Activated B cell treated with CpG ODN at 0.5 μM for 24 hours (primary cell): ENCODE results near the gene PRODH2. TPM values are rescaled to one million over a fixed set of nuclear protein-coding genes. Genes with fewer than 3 reads are reported as not detected.

Experiments
- ATAC-seq: fragments of 200-7000 bp; cut with Tn5 transposase; one replicate; pipeline ENCODE4 v1.10.0; 2021; ENCODE audit warnings: low read depth, mild to moderate bottlenecking, moderate library complexity
- CTCF ChIA-PET: fragments of 350-600 bp; sonication (Branson Sonifier 250); formaldehyde crosslinking; loops from one replicate; lab custom pipeline; 2021; ENCODE audit warnings: antibody characterized with exemption; lab: Charles Lee
- POLR2A ChIA-PET: fragments of 350-600 bp; sonication (Branson Sonifier 250); formaldehyde crosslinking; loops from one replicate; lab custom pipeline; 2021; ENCODE audit warnings: antibody characterized with exemption; lab: Charles Lee
- DNase-seq: peaks from one replicate; pipeline ENCODE4 v3.0.0; 2022
- H3K27ac Mint-ChIP-seq: one replicate; pipeline ENCODE4 v1.8.0; 2020; ENCODE audit warnings: mixed read lengths
- H3K27me3 Mint-ChIP-seq: one replicate; pipeline ENCODE4 v1.8.0; 2021; ENCODE audit warnings: mixed read lengths
- H3K36me3 Mint-ChIP-seq: one replicate; pipeline ENCODE4 v1.8.0; 2021; ENCODE audit warnings: low read depth, mixed read lengths
- H3K4me1 Mint-ChIP-seq: one replicate; pipeline ENCODE4 v1.8.0; 2021; ENCODE audit warnings: mixed read lengths
- H3K4me3 Mint-ChIP-seq: one replicate; pipeline ENCODE4 v1.8.0; 2020; ENCODE audit warnings: mild to moderate bottlenecking, mixed read lengths
- H3K9me3 Mint-ChIP-seq: one replicate; pipeline ENCODE4 v1.8.0; 2020; ENCODE audit warnings: mixed read lengths
- intact Hi-C: fragments of 100-400 bp; cut with micrococcal nuclease; formaldehyde crosslinking; loops from one replicate; pipeline ENCODE4 v1.15.1; 2024
- total RNA-seq: library from RNA; stranded (reverse); gene quantifications from 2 replicates; pipeline ENCODE4 v1.2.3, GENCODE V29; 2022
- TF ChIP-seq, protein P1 (sequence below): fragments of 200-600 bp; IDR thresholded peaks from one replicate; pipeline ENCODE4 v1.8.0; 2022; ENCODE audit warnings: antibody characterized with exemption, mild to moderate bottlenecking

PRODH2 gene
- total RNA-seq, 1 donor from 2014 or later = not detected

GRCh38 chr19:35759697-35760096 lies 52.9 kb downstream of the PRODH2 start:
- TF ChIP-seq, protein P1, sequence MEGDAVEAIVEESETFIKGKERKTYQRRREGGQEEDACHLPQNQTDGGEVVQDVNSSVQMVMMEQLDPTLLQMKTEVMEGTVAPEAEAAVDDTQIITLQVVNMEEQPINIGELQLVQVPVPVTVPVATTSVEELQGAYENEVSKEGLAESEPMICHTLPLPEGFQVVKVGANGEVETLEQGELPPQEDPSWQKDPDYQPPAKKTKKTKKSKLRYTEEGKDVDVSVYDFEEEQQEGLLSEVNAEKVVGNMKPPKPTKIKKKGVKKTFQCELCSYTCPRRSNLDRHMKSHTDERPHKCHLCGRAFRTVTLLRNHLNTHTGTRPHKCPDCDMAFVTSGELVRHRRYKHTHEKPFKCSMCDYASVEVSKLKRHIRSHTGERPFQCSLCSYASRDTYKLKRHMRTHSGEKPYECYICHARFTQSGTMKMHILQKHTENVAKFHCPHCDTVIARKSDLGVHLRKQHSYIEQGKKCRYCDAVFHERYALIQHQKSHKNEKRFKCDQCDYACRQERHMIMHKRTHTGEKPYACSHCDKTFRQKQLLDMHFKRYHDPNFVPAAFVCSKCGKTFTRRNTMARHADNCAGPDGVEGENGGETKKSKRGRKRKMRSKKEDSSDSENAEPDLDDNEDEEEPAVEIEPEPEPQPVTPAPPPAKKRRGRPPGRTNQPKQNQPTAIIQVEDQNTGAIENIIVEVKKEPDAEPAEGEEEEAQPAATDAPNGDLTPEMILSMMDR = no peak
- ATAC-seq (no peak), DNase-seq (no peak)
- peaks cover 14% of the 10 kb centered on the region for H3K27me3 Mint-ChIP-seq
- CTCF ChIA-PET = no interaction called here
- peaks cover 28% of the 10 kb centered on the region for H3K36me3 Mint-ChIP-seq
- H3K4me3 Mint-ChIP-seq = peak overlapping the region; percentile 60
- H3K9me3 Mint-ChIP-seq = no peaks in the 10 kb centered on the region
- intact Hi-C loops = loop anchor here (5.0 kb wide), 1 partner anchor 212 kb away; the partner anchor contains the start of gene TMEM147
- POLR2A ChIA-PET = interaction anchor here (0.6 to 0.9 kb wide), 2 partner anchors 14 to 675 kb away, joined by 3 read pairs; partner anchors contain the start of genes PSENEN and U2AF1L4
- H3K4me1 Mint-ChIP-seq = peaks cover 33% of the 10 kb centered on the region
- H3K27ac Mint-ChIP-seq = no peak overlapping the region

- ChIA-PET CTCF (no interaction called here), POLR2A (interaction anchor here (0.7 to 3.8 kb wide), 6 partner anchors 8 to 56 kb away, joined by 3 to 69 read pairs (median 10); partner anchors contain the start of genes IGFLR1, LIN37, PSENEN and U2AF1L4)
- Mint-ChIP-seq H3K36me3 (peaks cover 33% of the 10 kb centered on the region), H3K4me3 (peak within 1 kb of the TSS; percentile 97), H3K4me1 (peaks cover 33% of the 10 kb centered on the region), H3K27me3 (peaks cover 15% of the 10 kb centered on the region), H3K27ac (peak within 1 kb of the TSS; percentile 96), H3K9me3 (no peaks in the 10 kb centered on the region)
- DNase-seq (peak; percentile 94), ATAC-seq (peak; percentile 95)
- intact Hi-C loops = loop anchor here (1.0 to 5.0 kb wide), 5 partner anchors 10 to 211 kb away; partner anchors contain the start of genes ARHGAP33, LIN37 and TMEM147
- TF ChIP-seq, protein P1 = no peak
Measured at GRCh38 chr19:35757749-35758608, 54.7 kb downstream of the PRODH2 start, which contains the start of gene PROSER3. PROSER3 (plus strand) TSS chr19:35758176; CDS start chr19:35758216, 40 bp downstream.

GRCh38 chr19:35757231-35757748 lies 55.4 kb downstream of the PRODH2 start:
- Mint-ChIP-seq H3K4me1 (peaks cover 33% of the 10 kb centered on the region), H3K27ac (peak overlapping the region; percentile 96), H3K9me3 (no peaks in the 10 kb centered on the region), H3K36me3 (peaks cover 36% of the 10 kb centered on the region), H3K27me3 (peaks cover 15% of the 10 kb centered on the region), H3K4me3 (peak overlapping the region; percentile 97)
- TF ChIP-seq, protein P1 = no peak
- CTCF ChIA-PET = no interaction called here
- intact Hi-C loops = loop anchor here (5.0 kb wide), 1 partner anchor 210 kb away; the partner anchor contains the start of gene TMEM147
- POLR2A ChIA-PET = interaction anchor here (0.7 to 3.8 kb wide), 6 partner anchors 8 to 55 kb away, joined by 3 to 69 read pairs (median 10); partner anchors contain the start of genes IGFLR1, LIN37, PSENEN and U2AF1L4
- ATAC-seq = no peak
- DNase-seq = no peak

DNA sequence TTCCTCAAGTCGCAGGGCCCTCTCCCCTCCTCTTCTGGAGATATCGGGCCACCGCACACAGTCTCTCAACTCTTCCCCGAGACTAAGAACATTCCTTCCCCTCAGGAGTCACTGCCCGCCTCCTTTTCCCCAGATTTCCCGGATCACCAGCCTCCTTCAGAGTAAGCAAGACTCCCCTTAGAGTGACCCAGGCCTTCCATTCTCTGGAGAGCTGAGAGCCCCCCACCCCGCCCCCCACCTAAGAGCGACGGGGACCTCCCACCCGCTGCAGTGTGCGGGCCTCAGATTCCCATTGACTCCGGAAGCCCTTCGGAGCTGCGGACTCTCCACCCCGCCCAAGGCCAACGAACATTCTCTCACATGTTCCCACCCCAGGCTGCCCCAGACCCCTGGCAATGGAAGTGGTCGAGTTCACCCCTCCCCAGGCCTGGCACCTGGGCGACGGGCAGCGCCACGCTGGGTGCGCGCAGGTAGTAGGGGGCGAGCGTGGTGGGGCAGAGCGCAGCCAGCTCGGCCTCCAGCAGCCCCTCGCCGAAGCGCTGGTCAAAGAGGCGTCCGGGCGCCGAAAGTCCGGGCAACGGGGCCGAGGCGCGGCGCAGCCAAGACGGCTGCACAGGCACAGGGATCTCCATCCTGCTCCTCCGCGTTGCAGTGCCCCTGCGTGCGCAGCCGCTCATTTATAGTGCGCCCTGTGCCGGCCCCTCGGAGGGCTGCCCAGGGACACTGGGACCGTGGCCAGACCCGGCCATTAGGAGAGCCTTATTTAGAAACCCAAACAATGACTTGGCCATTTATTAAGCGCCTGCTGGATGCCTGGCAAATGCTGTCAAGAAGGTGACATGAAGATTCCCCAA lies 56.0 kb downstream of the PRODH2 start, which contains the start of gene HSPB6:
Gene HSPB6, minus strand, starts transcription at position 653 of the 854 bp plus-strand sequence. Its CDS starts 21 bp downstream, at position 632.
- TF ChIP-seq, protein P1 = no peak
- ATAC-seq (no peak), DNase-seq (no peak)
- Mint-ChIP-seq H3K4me1 (peaks cover 33% of the 10 kb centered on the region), H3K4me3 (peak within 1 kb of the TSS; percentile 97), H3K36me3 (peaks cover 34% of the 10 kb centered on the region), H3K27me3 (peaks cover 15% of the 10 kb centered on the region), H3K9me3 (no peaks in the 10 kb centered on the region), H3K27ac (peak within 1 kb of the TSS; percentile 96)
- ChIA-PET CTCF (interaction anchor here (0.9 kb wide), 1 partner anchor 11 kb away, joined by 3 read pairs; the partner anchor contains the start of genes PSENEN and U2AF1L4), POLR2A (interaction anchor here (0.7 to 3.8 kb wide), 6 partner anchors 7 to 55 kb away, joined by 3 to 69 read pairs (median 10); partner anchors contain the start of genes IGFLR1, LIN37, PSENEN and U2AF1L4)
- intact Hi-C loops = loop anchor here (5.0 kb wide), 1 partner anchor 209 kb away; the partner anchor contains the start of gene TMEM147
